HEK293 (cell line): ENCODE data around the gene DOCK3.

ENCODE experiments used
- CTCF ChIA-PET: fragments of 350-600 bp; formaldehyde crosslinking; extraction: SDS; loops from one replicate; lab custom pipeline; 2021; ENCODE audit warnings: antibody characterized with exemption; lab: Yijun Ruan, JAX
- POLR2A ChIA-PET: fragments of 300-600 bp; formaldehyde crosslinking; extraction: SDS; loops from one replicate; lab custom pipeline; 2020; ENCODE audit warnings: antibody characterized with exemption, inconsistent platforms; lab: Yijun Ruan, JAX
- H3K27ac ChIP-seq: fragments of 200-500 bp; sonication (Bioruptor generic); 2 replicates; pipeline ENCODE4 v1.5.1; 2014; ENCODE audit warnings: low read depth, low read length, control low read depth, inconsistent platforms; ENCODE audit errors: extremely low read depth
- H3K36me3 ChIP-seq, 2 experiments: fragments of 200-500 bp in 1 of 2; sonication (Bioruptor generic) in 1 of 2; 1 replicate in 1 of 2; 2 replicates in 1 of 2; pipeline ENCODE4 v1.5.1; 2014 to 2017; ENCODE audit warnings: inconsistent platforms in 2 of 2, low read length in 2 of 2; ENCODE audit not compliant: control insufficient read depth in 2 of 2, insufficient read depth in 1 of 2
- H3K4me1 ChIP-seq: fragments of 200-500 bp; sonication (Bioruptor generic); 2 replicates; pipeline ENCODE4 v1.5.1; 2014; ENCODE audit warnings: mild to moderate bottlenecking, low read length, inconsistent platforms; ENCODE audit not compliant: control insufficient read depth, insufficient read depth
- H3K4me3 ChIP-seq: 2 replicates; pipeline ENCODE4 v1.5.1; 2011; ENCODE audit warnings: low read depth, mild to moderate bottlenecking, control low read depth, low read length, moderate library complexity
- H3K9me3 ChIP-seq: fragments of 200-500 bp; sonication (Bioruptor generic); 2 replicates; pipeline ENCODE4 v1.5.1; 2014; ENCODE audit warnings: low read depth, low read length, inconsistent platforms; ENCODE audit not compliant: control insufficient read depth, insufficient read depth
- ATF2 ChIP-seq: fragments of 450-650 bp; formaldehyde crosslinking; IDR thresholded peaks from 2 replicates; pipeline ENCODE4 v1.5.1; 2016; ENCODE audit warnings: missing biosample characterization, missing genetic modification characterization, low read depth
- OSR2 ChIP-seq: fragments of 450-650 bp; formaldehyde crosslinking; IDR thresholded peaks from 2 replicates; pipeline ENCODE4 v1.5.1; 2016; ENCODE audit warnings: missing biosample characterization, missing genetic modification characterization
- REST ChIP-seq: fragments of 450-650 bp; formaldehyde crosslinking; IDR thresholded peaks from 2 replicates; pipeline ENCODE4 v1.5.1; 2016; ENCODE audit warnings: missing biosample characterization, missing genetic modification characterization
- SCRT1 ChIP-seq: fragments of 450-650 bp; formaldehyde crosslinking; IDR thresholded peaks from 2 replicates; pipeline ENCODE4 v1.5.1; 2016; ENCODE audit warnings: missing biosample characterization, missing genetic modification characterization, borderline replicate concordance
- ZBTB20 ChIP-seq: fragments of 450-650 bp; formaldehyde crosslinking; IDR thresholded peaks from 2 replicates; pipeline ENCODE4 v1.5.1; 2016; ENCODE audit warnings: missing biosample characterization, missing genetic modification characterization
- ZBTB7A ChIP-seq: fragments of 450-650 bp; formaldehyde crosslinking; IDR thresholded peaks from 2 replicates; pipeline ENCODE4 v1.5.1; 2016; ENCODE audit warnings: low read depth, missing biosample characterization, missing genetic modification characterization
- ZFP41 ChIP-seq: fragments of 450-650 bp; formaldehyde crosslinking; IDR thresholded peaks from 2 replicates; pipeline ENCODE4 v1.5.1; 2016; ENCODE audit warnings: missing biosample characterization, missing genetic modification characterization, borderline replicate concordance
- ZNF169 ChIP-seq: fragments of 450-650 bp; formaldehyde crosslinking; IDR thresholded peaks from 2 replicates; pipeline ENCODE4 v1.5.1; 2016; ENCODE audit warnings: missing biosample characterization, missing genetic modification characterization
- ZNF19 ChIP-seq: fragments of 450-650 bp; formaldehyde crosslinking; IDR thresholded peaks from 2 replicates; pipeline ENCODE4; 2016; ENCODE audit warnings: missing biosample characterization, missing genetic modification characterization, low read depth
- ZNF2 ChIP-seq: fragments of 450-650 bp; formaldehyde crosslinking; IDR thresholded peaks from 2 replicates; pipeline ENCODE4 v1.5.1; 2016; ENCODE audit warnings: missing biosample characterization, missing genetic modification characterization
- ZNF221 ChIP-seq: fragments of 450-650 bp; formaldehyde crosslinking; IDR thresholded peaks from 2 replicates; pipeline ENCODE4 v1.5.1; 2017; ENCODE audit warnings: missing biosample characterization, missing genetic modification characterization, borderline replicate concordance
- ZNF24 ChIP-seq: fragments of 450-650 bp; formaldehyde crosslinking; IDR thresholded peaks from 2 replicates; pipeline ENCODE4 v1.5.1; 2016; ENCODE audit warnings: missing biosample characterization, missing genetic modification characterization
- ZNF341 ChIP-seq: fragments of 450-650 bp; formaldehyde crosslinking; IDR thresholded peaks from 2 replicates; pipeline ENCODE4; 2016; ENCODE audit warnings: low read depth, missing biosample characterization, missing genetic modification characterization
- ZNF391 ChIP-seq: fragments of 450-650 bp; formaldehyde crosslinking; IDR thresholded peaks from 2 replicates; pipeline ENCODE4 v1.5.1; 2016; ENCODE audit warnings: low read depth, missing biosample characterization, missing genetic modification characterization, borderline replicate concordance
- ZNF433 ChIP-seq: fragments of 450-650 bp; formaldehyde crosslinking; IDR thresholded peaks from 2 replicates; pipeline ENCODE4 v1.5.1; 2016; ENCODE audit warnings: missing biosample characterization, missing genetic modification characterization, low read depth
- ZNF529 ChIP-seq: fragments of 450-650 bp; formaldehyde crosslinking; IDR thresholded peaks from 2 replicates; pipeline ENCODE4 v1.5.1; 2017; ENCODE audit warnings: missing genetic modification characterization, missing biosample characterization; ENCODE audit not compliant: insufficient replicate concordance
- ZNF560 ChIP-seq: fragments of 450-650 bp; formaldehyde crosslinking; IDR thresholded peaks from 2 replicates; pipeline ENCODE4 v1.5.1; 2017; ENCODE audit warnings: missing biosample characterization, missing genetic modification characterization, borderline replicate concordance
- ZNF585B ChIP-seq: fragments of 450-650 bp; formaldehyde crosslinking; IDR thresholded peaks from 2 replicates; pipeline ENCODE4 v1.5.1; 2016; ENCODE audit warnings: missing biosample characterization, missing genetic modification characterization
- ZNF626 ChIP-seq: fragments of 450-650 bp; sonication (Bioruptor Pico); formaldehyde crosslinking; IDR thresholded peaks from 2 replicates; pipeline ENCODE4 v1.5.1; 2018; ENCODE audit warnings: missing biosample characterization, missing genetic modification characterization, inconsistent platforms
- ZNF645 ChIP-seq: fragments of 450-650 bp; formaldehyde crosslinking; IDR thresholded peaks from 2 replicates; pipeline ENCODE4; 2016; ENCODE audit warnings: missing biosample characterization, missing genetic modification characterization
- ZNF658 ChIP-seq: fragments of 450-650 bp; formaldehyde crosslinking; IDR thresholded peaks from 2 replicates; pipeline ENCODE4; 2016; ENCODE audit warnings: missing biosample characterization, missing genetic modification characterization
- ZNF76 ChIP-seq: fragments of 450-650 bp; formaldehyde crosslinking; IDR thresholded peaks from 2 replicates; pipeline ENCODE4; 2016; ENCODE audit warnings: low read depth, missing biosample characterization, missing genetic modification characterization, borderline replicate concordance
- ZNF776 ChIP-seq: fragments of 450-650 bp; formaldehyde crosslinking; IDR thresholded peaks from 2 replicates; pipeline ENCODE4 v1.5.0; 2017; ENCODE audit warnings: missing biosample characterization, missing genetic modification characterization, borderline replicate concordance
- TF ChIP-seq, protein P1 (sequence below): fragments of 450-650 bp; formaldehyde crosslinking; optimal IDR thresholded peaks from 2 replicates; pipeline ENCODE3; 2016; ENCODE audit warnings: missing biosample characterization, mild to moderate bottlenecking, missing genetic modification characterization
- TF ChIP-seq, protein P2 (sequence below): fragments of 450-650 bp; formaldehyde crosslinking; IDR thresholded peaks from 2 replicates; pipeline ENCODE4 v1.5.1; 2016; ENCODE audit warnings: missing biosample characterization, missing genetic modification characterization

DOCK3 gene

DNA sequence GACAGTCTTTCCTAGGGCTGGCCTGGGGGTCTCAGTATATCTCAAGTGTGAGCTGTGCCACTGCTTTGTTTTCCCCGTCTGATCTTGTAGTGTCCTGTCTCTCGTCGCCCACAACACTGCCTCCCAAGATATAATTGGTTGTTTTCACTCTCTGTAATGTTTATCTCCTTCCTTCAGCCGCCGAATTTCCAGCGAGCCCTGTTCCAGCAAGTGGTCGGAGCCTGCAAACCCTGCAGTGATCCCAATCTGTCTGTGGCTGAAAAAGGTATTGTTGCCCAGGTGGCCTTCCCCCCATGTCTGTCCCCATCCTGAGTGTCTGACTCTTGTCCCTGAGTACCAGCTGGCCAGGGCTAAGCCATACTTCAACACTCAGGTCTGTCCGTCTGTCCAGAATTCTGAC lies 700.8 kb downstream of the DOCK3 start:
- TF ChIP-seq ZNF658 (no peak), ZBTB20 (tag by site-specific recombination) (no peak), REST (tag by site-specific recombination) (no peak), ZNF19 (tag by site-specific recombination) (no peak), ZNF433 (no peak), ZFP41 (no peak), ZNF24 (tag by site-specific recombination) (no peak), ZBTB7A (tag by site-specific recombination) (no peak), ZNF529 (tag by site-specific recombination) (no peak), ZNF776 (tag by site-specific recombination) (no peak), ZNF76 (no peak), SCRT1 (tag by site-specific recombination) (no peak)
- TF ChIP-seq, protein P1, sequence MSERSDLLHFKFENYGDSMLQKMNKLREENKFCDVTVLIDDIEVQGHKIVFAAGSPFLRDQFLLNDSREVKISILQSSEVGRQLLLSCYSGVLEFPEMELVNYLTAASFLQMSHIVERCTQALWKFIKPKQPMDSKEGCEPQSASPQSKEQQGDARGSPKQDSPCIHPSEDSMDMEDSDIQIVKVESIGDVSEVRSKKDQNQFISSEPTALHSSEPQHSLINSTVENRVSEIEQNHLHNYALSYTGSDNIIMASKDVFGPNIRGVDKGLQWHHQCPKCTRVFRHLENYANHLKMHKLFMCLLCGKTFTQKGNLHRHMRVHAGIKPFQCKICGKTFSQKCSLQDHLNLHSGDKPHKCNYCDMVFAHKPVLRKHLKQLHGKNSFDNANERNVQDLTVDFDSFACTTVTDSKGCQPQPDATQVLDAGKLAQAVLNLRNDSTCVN, result no peak
- POLR2A ChIA-PET, result no interaction called here
- no peak overlapping the region for H3K27ac ChIP-seq
- CTCF ChIA-PET, result interaction anchor here (0.6 to 0.7 kb wide), 3 partner anchors 698 to 761 kb away, joined by 3 read pairs; no protein-coding TSS in a partner anchor
- peaks cover 0 to 48% of the 10 kb centered on the region in 2 experiments; a peak in 1 of 3 replicates for H3K36me3 ChIP-seq
- H3K4me3 ChIP-seq, result no peak overlapping the region
- H3K4me1 ChIP-seq, result no peaks in the 10 kb centered on the region
- H3K9me3 ChIP-seq, result no peaks in the 10 kb centered on the region

DNA sequence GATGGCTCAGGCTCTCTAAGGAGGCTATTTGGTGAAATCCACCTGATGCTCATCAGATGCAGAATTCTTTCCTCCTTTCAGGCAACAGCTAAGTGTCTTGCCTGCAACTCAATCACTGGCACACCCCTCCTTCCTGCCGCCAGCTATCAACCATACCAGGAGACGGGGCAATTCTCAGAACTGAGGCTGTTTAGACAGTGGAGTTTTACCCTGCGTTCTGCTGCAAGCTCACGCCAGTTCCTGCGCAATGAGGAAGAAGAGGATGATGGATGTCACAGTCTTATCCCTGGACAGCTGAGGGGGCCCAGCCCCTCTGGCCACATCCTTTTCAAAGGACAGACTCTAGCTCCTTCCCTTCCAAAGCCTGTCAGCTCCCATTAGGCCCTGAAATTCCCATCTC lies 703.3 kb downstream of the DOCK3 start:
- POLR2A ChIA-PET, result no interaction called here
- Histone ChIP-seq H3K36me3 (peaks cover 0 to 53% of the 10 kb centered on the region in 2 experiments; a peak in 1 of 3 replicates), H3K27ac (no peak overlapping the region), H3K4me3 (no peak overlapping the region), H3K4me1 (no peaks in the 10 kb centered on the region), H3K9me3 (no peaks in the 10 kb centered on the region)
- CTCF ChIA-PET, result interaction anchor here (0.6 to 1.0 kb wide), 2 partner anchors 11 to 407 kb away, joined by 3 read pairs; no protein-coding TSS in a partner anchor
- TF ChIP-seq, protein P2, sequence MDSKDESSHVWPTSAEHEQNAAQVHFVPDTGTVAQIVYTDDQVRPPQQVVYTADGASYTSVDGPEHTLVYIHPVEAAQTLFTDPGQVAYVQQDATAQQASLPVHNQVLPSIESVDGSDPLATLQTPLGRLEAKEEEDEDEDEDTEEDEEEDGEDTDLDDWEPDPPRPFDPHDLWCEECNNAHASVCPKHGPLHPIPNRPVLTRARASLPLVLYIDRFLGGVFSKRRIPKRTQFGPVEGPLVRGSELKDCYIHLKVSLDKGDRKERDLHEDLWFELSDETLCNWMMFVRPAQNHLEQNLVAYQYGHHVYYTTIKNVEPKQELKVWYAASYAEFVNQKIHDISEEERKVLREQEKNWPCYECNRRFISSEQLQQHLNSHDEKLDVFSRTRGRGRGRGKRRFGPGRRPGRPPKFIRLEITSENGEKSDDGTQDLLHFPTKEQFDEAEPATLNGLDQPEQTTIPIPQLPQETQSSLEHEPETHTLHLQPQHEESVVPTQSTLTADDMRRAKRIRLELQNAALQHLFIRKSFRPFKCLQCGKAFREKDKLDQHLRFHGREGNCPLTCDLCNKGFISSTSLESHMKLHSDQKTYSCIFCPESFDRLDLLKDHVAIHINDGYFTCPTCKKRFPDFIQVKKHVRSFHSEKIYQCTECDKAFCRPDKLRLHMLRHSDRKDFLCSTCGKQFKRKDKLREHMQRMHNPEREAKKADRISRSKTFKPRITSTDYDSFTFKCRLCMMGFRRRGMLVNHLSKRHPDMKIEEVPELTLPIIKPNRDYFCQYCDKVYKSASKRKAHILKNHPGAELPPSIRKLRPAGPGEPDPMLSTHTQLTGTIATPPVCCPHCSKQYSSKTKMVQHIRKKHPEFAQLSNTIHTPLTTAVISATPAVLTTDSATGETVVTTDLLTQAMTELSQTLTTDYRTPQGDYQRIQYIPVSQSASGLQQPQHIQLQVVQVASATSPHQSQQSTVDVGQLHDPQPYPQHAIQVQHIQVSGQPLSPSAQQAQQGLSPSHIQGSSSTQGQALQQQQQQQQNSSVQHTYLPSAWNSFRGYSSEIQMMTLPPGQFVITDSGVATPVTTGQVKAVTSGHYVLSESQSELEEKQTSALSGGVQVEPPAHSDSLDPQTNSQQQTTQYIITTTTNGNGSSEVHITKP (tag by site-specific recombination), result no peak
- TF ChIP-seq OSR2 (tag by site-specific recombination) (no peak), ZNF626 (no peak), ZNF169 (no peak), ZNF2 (tag by site-specific recombination) (no peak), ZNF391 (no peak), ATF2 (tag by site-specific recombination) (no peak), ZNF221 (tag by site-specific recombination) (no peak), ZNF341 (no peak), ZNF645 (tag by site-specific recombination) (no peak), ZNF585B (tag by site-specific recombination) (no peak), ZNF560 (tag by site-specific recombination) (no peak)
